Lower lobe of right lung (tissue), 2 donors: ENCODE measurements around the gene SLC26A5. TPM values are rescaled to one million over a fixed set of nuclear protein-coding genes. Genes with fewer than 3 reads are reported as not detected.
"Not testable (repeated sequence)": the region's sequence is repeated elsewhere in the genome, so short reads cannot be mapped to it uniquely, and the experiment has no call there.

Experiments
- ATAC-seq, 2 donors: fragments of 200-7000 bp; cut with Tn5 transposase; one replicate each; pipeline ENCODE4 v1.9.1; 2020 to 2022; ENCODE audit warnings: mild to moderate bottlenecking in 2 of 2, moderate library complexity in 2 of 2
- DNase-seq: peaks from one replicate; pipeline ENCODE4 v3.0.0-alpha.2; 2020
- H3K27ac ChIP-seq: fragments of 200-600 bp; one replicate; pipeline ENCODE4 v1.8.0; 2022
- H3K27me3 ChIP-seq: fragments of 200-600 bp; one replicate; pipeline ENCODE4 v1.8.0; 2022; ENCODE audit warnings: low read depth
- H3K36me3 ChIP-seq: fragments of 200-600 bp; one replicate; pipeline ENCODE4 v1.8.0; 2022; ENCODE audit warnings: mild to moderate bottlenecking
- H3K4me1 ChIP-seq: fragments of 200-600 bp; one replicate; pipeline ENCODE4 v1.8.0; 2022
- H3K4me3 ChIP-seq: fragments of 200-600 bp; one replicate; pipeline ENCODE4 v1.8.0; 2022; ENCODE audit warnings: mild to moderate bottlenecking
- H3K9me3 ChIP-seq: fragments of 200-600 bp; one replicate; pipeline ENCODE4 v1.8.0; 2022
- intact Hi-C: fragments of 100-400 bp; cut with DNase I; formaldehyde crosslinking; loops from one replicate; pipeline ENCODE4 v1.11.0; 2022
- total RNA-seq: library from RNA; stranded (reverse); fragmentation: NEBNext Ultra II Directional; extraction: Animal tissue kit (Norgen Biotek cat#: 25700); gene quantifications from one replicate; pipeline ENCODE4 v1.2.1, GENCODE V29; 2021
- TF ChIP-seq, protein P1 (sequence below): fragments of 200-600 bp; IDR thresholded peaks from one replicate; pipeline ENCODE4 v1.8.0; 2022; ENCODE audit warnings: antibody characterized with exemption, mild to moderate bottlenecking
- donor health status: DM: no; HTN: yes; CAD: no; lungs with severe emphysema.

Gene SLC26A5
- total RNA-seq, 1 donor from 2014 or later: 1.8 TPM

DNA sequence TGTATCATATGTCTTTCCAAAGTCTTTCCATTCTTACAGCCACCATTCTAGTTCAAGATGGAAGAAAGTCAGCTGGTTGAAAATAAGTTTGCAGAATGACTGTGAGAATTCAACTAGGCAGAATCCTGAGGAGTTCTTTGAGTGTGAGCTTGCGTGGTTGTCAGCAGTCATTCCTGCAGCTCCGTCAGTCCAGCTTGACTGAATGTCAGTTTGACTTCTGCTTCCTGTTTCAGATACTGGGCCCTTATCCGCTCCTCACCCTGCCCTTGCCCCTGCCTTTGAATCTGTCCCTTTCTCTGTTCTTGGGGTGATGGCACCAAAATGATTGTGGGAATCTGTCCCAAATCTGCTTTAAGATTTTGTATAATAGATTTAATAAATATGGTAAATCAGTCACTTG, 27.8 kb downstream of the SLC26A5 start:
- Histone ChIP-seq H3K9me3 (no peaks in the 10 kb centered on the region), H3K27me3 (no peaks in the 10 kb centered on the region), H3K27ac (no peak overlapping the region), H3K4me3 (no peak overlapping the region), H3K4me1 (no peaks in the 10 kb centered on the region), H3K36me3 (no peaks in the 10 kb centered on the region)
- TF ChIP-seq, protein P1, sequence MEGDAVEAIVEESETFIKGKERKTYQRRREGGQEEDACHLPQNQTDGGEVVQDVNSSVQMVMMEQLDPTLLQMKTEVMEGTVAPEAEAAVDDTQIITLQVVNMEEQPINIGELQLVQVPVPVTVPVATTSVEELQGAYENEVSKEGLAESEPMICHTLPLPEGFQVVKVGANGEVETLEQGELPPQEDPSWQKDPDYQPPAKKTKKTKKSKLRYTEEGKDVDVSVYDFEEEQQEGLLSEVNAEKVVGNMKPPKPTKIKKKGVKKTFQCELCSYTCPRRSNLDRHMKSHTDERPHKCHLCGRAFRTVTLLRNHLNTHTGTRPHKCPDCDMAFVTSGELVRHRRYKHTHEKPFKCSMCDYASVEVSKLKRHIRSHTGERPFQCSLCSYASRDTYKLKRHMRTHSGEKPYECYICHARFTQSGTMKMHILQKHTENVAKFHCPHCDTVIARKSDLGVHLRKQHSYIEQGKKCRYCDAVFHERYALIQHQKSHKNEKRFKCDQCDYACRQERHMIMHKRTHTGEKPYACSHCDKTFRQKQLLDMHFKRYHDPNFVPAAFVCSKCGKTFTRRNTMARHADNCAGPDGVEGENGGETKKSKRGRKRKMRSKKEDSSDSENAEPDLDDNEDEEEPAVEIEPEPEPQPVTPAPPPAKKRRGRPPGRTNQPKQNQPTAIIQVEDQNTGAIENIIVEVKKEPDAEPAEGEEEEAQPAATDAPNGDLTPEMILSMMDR: no peak
- ATAC-seq (no peak), DNase-seq (no peak)
- intact Hi-C loops: no loop called here

DNA sequence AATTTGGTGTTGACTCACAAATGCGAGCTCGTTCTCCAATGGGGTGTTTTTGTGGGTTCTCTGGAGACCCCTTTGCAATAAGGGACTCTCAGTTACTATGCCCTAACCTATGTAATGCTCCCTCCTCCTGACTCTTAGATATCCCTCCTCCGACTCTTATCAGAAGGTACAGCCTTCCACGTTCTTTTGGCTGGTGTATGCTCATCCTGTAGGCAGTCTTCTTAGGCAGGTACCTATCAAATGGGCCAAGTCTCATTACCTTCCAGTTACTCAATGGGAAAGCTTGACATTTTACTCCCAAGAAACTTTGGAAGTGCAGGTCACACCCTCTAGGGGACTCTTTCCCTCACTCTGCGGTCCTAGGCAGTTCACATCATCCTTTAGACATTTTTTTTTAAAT, 32.6 kb downstream of the SLC26A5 start:
- no peaks in the 10 kb centered on the region for H3K9me3 ChIP-seq
- DNase-seq (no peak), ATAC-seq (no peak)
- TF ChIP-seq, protein P1: no peak
- no peaks in the 10 kb centered on the region for H3K36me3 ChIP-seq
- H3K4me3 ChIP-seq: no peak overlapping the region
- no peaks in the 10 kb centered on the region for H3K27me3 ChIP-seq
- H3K27ac ChIP-seq: no peak overlapping the region
- H3K4me1 ChIP-seq: no peaks in the 10 kb centered on the region
- intact Hi-C loops: no loop called here

DNA sequence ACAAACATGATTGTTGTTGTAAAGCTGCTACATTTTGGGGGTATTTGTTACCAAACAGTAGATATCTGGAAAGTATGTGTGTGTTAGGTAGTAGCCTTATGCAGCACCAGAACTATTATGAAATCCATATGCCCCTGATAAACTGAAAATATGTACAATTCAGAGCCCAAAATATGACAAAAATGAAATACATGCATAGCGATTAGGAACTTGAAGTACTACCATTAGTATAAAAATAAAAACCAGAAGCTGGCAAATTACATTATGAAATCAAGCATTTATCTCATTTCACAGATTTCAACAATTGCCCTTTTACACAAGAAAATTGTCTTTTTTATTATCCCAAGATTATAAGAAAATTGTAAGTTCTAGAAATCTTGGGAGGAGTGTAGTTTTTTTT, 33.9 kb downstream of the SLC26A5 start:
- no peak overlapping the region for H3K4me3 ChIP-seq
- no peaks in the 10 kb centered on the region for H3K4me1 ChIP-seq
- no peaks in the 10 kb centered on the region for H3K36me3 ChIP-seq
- no peak overlapping the region for H3K27ac ChIP-seq
- ATAC-seq: no peak
- H3K27me3 ChIP-seq: no peaks in the 10 kb centered on the region
- intact Hi-C loops: no loop called here
- DNase-seq: no peak
- TF ChIP-seq, protein P1: no peak
- no peaks in the 10 kb centered on the region for H3K9me3 ChIP-seq

DNA sequence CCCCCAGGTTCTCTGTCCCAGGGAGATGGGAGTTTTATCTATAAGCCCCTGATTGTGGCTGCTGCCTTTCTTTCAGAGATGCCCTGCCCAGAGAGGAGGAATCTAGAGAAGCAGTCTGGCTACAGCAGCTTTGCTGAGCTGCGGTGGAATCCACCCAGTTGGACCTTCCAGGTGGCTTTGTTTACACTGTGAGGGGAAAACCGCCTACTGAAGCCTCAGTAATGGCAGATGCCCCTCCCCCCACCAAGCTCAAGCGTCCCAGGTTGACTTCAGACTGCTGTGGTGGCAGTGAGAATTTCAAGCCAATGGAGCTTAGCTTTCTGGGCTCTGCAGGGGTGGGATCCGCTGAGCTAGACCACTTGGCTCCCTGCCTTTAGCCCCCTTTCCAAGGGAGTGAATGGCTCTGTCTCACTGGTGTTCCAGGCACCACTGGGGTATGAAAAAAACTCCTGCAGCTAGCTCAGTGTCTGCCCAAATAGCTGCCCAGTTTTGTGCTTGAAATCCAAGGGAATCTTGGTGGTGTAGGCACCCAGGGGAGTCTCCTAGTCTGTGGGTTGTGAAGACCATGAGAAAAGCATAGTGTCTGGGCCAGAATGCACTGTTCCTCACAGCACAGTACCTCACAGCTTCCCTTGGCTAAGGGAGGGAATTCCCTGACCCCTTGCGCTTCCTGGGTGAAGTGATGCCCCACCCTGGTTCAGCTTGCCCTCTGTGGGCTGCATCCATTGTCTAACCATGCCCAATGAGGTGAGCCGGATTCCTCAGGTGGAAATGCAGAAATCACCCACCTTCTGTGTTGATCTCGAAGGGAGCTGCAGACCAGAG, 40.0 kb downstream of the SLC26A5 start:
- H3K27me3 ChIP-seq, H3K36me3 ChIP-seq, intact Hi-C loops, H3K4me3 ChIP-seq, H3K27ac ChIP-seq, H3K4me1 ChIP-seq, H3K9me3 ChIP-seq, DNase-seq, ATAC-seq: not testable (repeated sequence)

DNA sequence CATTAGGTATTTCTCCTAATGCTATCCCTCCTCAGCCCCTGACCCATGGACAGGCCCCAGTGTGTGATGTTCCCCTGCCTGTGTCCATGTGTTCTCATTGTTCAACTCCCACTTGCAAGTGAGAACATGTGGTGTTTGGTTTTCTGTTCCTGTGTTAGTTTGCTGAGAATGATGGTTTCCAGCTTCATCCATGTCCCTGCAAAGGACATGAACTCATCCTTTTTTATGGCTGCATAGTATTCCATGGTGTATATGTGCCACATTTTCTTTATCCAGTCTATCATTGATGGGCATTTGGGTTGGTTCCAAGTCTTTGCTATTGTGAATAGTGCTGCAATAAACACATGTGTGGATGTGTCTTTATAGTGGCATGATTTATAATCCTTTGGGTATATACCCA, 46.3 kb downstream of the SLC26A5 start:
- intact Hi-C loops: not testable (repeated sequence)

DNA sequence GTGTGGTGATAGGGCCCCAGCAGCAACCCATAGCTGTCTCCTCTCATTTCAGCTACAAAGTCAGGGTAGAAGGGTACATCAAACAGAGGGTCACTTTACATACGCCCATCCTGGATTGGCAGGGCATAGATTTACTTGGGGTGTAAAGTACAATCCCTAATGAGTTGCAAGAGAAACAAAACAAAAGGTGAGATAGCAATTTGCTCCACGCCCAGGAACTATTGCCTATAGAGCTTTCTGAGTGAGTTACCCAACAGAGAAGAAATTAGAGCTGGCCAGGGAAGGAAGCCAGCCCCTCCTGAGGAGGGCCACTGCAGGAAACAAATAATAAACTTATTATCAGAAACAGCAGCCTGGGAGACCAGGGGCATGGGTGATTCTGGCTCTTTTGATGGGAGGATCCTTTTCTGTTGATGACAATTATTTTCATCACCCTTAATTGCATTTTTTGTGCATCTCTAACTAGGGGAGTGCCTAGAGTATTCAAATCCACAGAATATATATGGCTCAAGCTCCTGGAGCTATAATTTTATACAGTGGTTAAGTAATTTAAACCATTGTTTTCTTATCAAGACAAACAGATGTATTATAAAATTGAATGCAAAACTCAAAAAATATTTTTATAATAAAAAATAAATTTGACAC, 47.4 kb downstream of the SLC26A5 start:
- Histone ChIP-seq H3K4me1 (no peaks in the 10 kb centered on the region), H3K27me3 (no peaks in the 10 kb centered on the region), H3K27ac (no peak overlapping the region), H3K36me3 (no peaks in the 10 kb centered on the region), H3K4me3 (no peak overlapping the region), H3K9me3 (no peaks in the 10 kb centered on the region)
- TF ChIP-seq, protein P1: no peak
- intact Hi-C loops: no loop called here
- no peak for DNase-seq
- ATAC-seq: no peak

More for the DNA sequence above, 46.3 kb downstream of the SLC26A5 start:
- H3K4me3 ChIP-seq, H3K4me1 ChIP-seq, H3K9me3 ChIP-seq, H3K27ac ChIP-seq, H3K36me3 ChIP-seq, H3K27me3 ChIP-seq, ATAC-seq, DNase-seq: not testable (repeated sequence)
